Activated T-helper 1 cell treated with anti-CD3 and anti-CD28 coated beads, Interleukin-12 subunit alpha, Interleukin-12 subunit beta, Interleukin-2, Interleukin-4 antibody, amounts not matched to agents 30 ng/mL and 10 ng/mL and 1 ng/mL, durations not matched to agents 14 hours and 24 hours and 36 hours (primary cell): ENCODE data around the gene VENTX. TPM values are rescaled to one million over a fixed set of nuclear protein-coding genes. Genes with fewer than 3 reads are reported as not detected.

Experiments
- DNase-seq: peaks from one replicate; pipeline ENCODE4 v3.0.0; 2021; ENCODE audit warnings: low spot score
- H3K27ac Mint-ChIP-seq: one replicate; pipeline ENCODE4 v1.8.0; 2021; ENCODE audit warnings: mild to moderate bottlenecking, mixed read lengths
- H3K27me3 Mint-ChIP-seq: one replicate; pipeline ENCODE4 v1.8.0; 2022; ENCODE audit warnings: mild to moderate bottlenecking, moderate library complexity, mixed read lengths; ENCODE audit not compliant: insufficient read depth
- H3K36me3 Mint-ChIP-seq: one replicate; pipeline ENCODE4 v1.8.0; 2021; ENCODE audit warnings: low read depth, mixed read lengths
- H3K4me1 Mint-ChIP-seq: one replicate; pipeline ENCODE4 v1.8.0; 2021; ENCODE audit warnings: low read depth, mixed read lengths
- H3K4me3 Mint-ChIP-seq: one replicate; pipeline ENCODE4 v1.8.0; 2021; ENCODE audit warnings: mild to moderate bottlenecking, moderate library complexity, mixed read lengths
- H3K9me3 Mint-ChIP-seq: one replicate; pipeline ENCODE4 v1.8.0; 2021; ENCODE audit warnings: mixed read lengths
- intact Hi-C: fragments of 100-400 bp; cut with micrococcal nuclease; formaldehyde crosslinking; loops from one replicate; pipeline ENCODE4 v1.15.1; 2024
- total RNA-seq: library from RNA; stranded (reverse); gene quantifications from 2 replicates; pipeline ENCODE4 v1.2.3, GENCODE V29; 2022

Gene VENTX
- total RNA-seq, 1 donor from 2014 or later: not detected

- no peak for DNase-seq
- intact Hi-C loops: no loop called here
- no peaks in the 10 kb centered on the region for H3K9me3 Mint-ChIP-seq
- peaks cover 6% of the 10 kb centered on the region for H3K27me3 Mint-ChIP-seq
- no peaks in the 10 kb centered on the region for H3K4me1 Mint-ChIP-seq
- no peak overlapping the region for H3K4me3 Mint-ChIP-seq
- H3K27ac Mint-ChIP-seq: no peak overlapping the region
- H3K36me3 Mint-ChIP-seq: no peaks in the 10 kb centered on the region
Measured at GRCh38 chr10:133198206-133198605, 39.4 kb upstream of the VENTX start.

GRCh38 chr10:133198621-133199487 lies 38.8 kb upstream of the VENTX start:
- no peaks in the 10 kb centered on the region for H3K36me3 Mint-ChIP-seq
- H3K27me3 Mint-ChIP-seq: peaks cover 3% of the 10 kb centered on the region
- no peak overlapping the region for H3K27ac Mint-ChIP-seq
- H3K9me3 Mint-ChIP-seq: no peaks in the 10 kb centered on the region
- DNase-seq: no peak
- no peaks in the 10 kb centered on the region for H3K4me1 Mint-ChIP-seq
- no peak overlapping the region for H3K4me3 Mint-ChIP-seq
- intact Hi-C loops: no loop called here

- intact Hi-C loops: no loop called here
- Mint-ChIP-seq H3K36me3 (no peaks in the 10 kb centered on the region), H3K4me1 (no peaks in the 10 kb centered on the region), H3K4me3 (no peak overlapping the region), H3K9me3 (no peaks in the 10 kb centered on the region), H3K27me3 (no peaks in the 10 kb centered on the region), H3K27ac (no peak overlapping the region)
- no peak for DNase-seq
Measured at GRCh38 chr10:133199488-133199885, 38.2 kb upstream of the VENTX start.

GRCh38 chr10:133199992-133200611 lies 37.6 kb upstream of the VENTX start:
- H3K4me3 Mint-ChIP-seq: no peak overlapping the region
- H3K27ac Mint-ChIP-seq: no peak overlapping the region
- no peaks in the 10 kb centered on the region for H3K27me3 Mint-ChIP-seq
- DNase-seq: no peak
- no peaks in the 10 kb centered on the region for H3K9me3 Mint-ChIP-seq
- no peaks in the 10 kb centered on the region for H3K36me3 Mint-ChIP-seq
- intact Hi-C loops: no loop called here
- no peaks in the 10 kb centered on the region for H3K4me1 Mint-ChIP-seq

GRCh38 chr10:133200621-133201031 lies 37.0 kb upstream of the VENTX start:
- no peak overlapping the region for H3K4me3 Mint-ChIP-seq
- H3K9me3 Mint-ChIP-seq: no peaks in the 10 kb centered on the region
- no peak overlapping the region for H3K27ac Mint-ChIP-seq
- no peaks in the 10 kb centered on the region for H3K27me3 Mint-ChIP-seq
- intact Hi-C loops: no loop called here
- DNase-seq: no peak
- H3K36me3 Mint-ChIP-seq: no peaks in the 10 kb centered on the region
- no peaks in the 10 kb centered on the region for H3K4me1 Mint-ChIP-seq

GRCh38 chr10:133201151-133201947 lies 36.3 kb upstream of the VENTX start:
- no peaks in the 10 kb centered on the region for H3K4me1 Mint-ChIP-seq
- H3K27ac Mint-ChIP-seq: no peak overlapping the region
- no peaks in the 10 kb centered on the region for H3K36me3 Mint-ChIP-seq
- H3K27me3 Mint-ChIP-seq: no peaks in the 10 kb centered on the region
- H3K4me3 Mint-ChIP-seq: no peak overlapping the region
- no peak for DNase-seq
- intact Hi-C loops: no loop called here
- no peaks in the 10 kb centered on the region for H3K9me3 Mint-ChIP-seq

- Mint-ChIP-seq H3K9me3 (no peaks in the 10 kb centered on the region), H3K27me3 (no peaks in the 10 kb centered on the region), H3K4me3 (no peak overlapping the region), H3K4me1 (no peaks in the 10 kb centered on the region), H3K27ac (no peak overlapping the region), H3K36me3 (no peaks in the 10 kb centered on the region)
- DNase-seq: no peak
- intact Hi-C loops: no loop called here
Measured at GRCh38 chr10:133201948-133202725, 35.5 kb upstream of the VENTX start.

GRCh38 chr10:133202778-133203651 lies 34.6 kb upstream of the VENTX start:
- DNase-seq: no peak
- intact Hi-C loops: no loop called here
- Mint-ChIP-seq H3K9me3 (no peaks in the 10 kb centered on the region), H3K27me3 (no peaks in the 10 kb centered on the region), H3K4me1 (no peaks in the 10 kb centered on the region), H3K36me3 (no peaks in the 10 kb centered on the region), H3K27ac (no peak overlapping the region), H3K4me3 (no peak overlapping the region)

GRCh38 chr10:133203652-133204195 lies 33.9 kb upstream of the VENTX start:
- H3K4me1 Mint-ChIP-seq: no peaks in the 10 kb centered on the region
- no peaks in the 10 kb centered on the region for H3K9me3 Mint-ChIP-seq
- DNase-seq: no peak
- H3K36me3 Mint-ChIP-seq: no peaks in the 10 kb centered on the region
- H3K27me3 Mint-ChIP-seq: no peaks in the 10 kb centered on the region
- H3K4me3 Mint-ChIP-seq: no peak overlapping the region
- intact Hi-C loops: no loop called here
- no peak overlapping the region for H3K27ac Mint-ChIP-seq

- no peak for DNase-seq
- H3K4me1 Mint-ChIP-seq: no peaks in the 10 kb centered on the region
- H3K27ac Mint-ChIP-seq: no peak overlapping the region
- no peaks in the 10 kb centered on the region for H3K9me3 Mint-ChIP-seq
- H3K4me3 Mint-ChIP-seq: no peak overlapping the region
- H3K27me3 Mint-ChIP-seq: no peaks in the 10 kb centered on the region
- H3K36me3 Mint-ChIP-seq: no peaks in the 10 kb centered on the region
- intact Hi-C loops: no loop called here
Measured at GRCh38 chr10:133204226-133205015, 33.2 kb upstream of the VENTX start.

GRCh38 chr10:133205146-133205545 lies 32.5 kb upstream of the VENTX start:
- no peak overlapping the region for H3K4me3 Mint-ChIP-seq
- H3K27me3 Mint-ChIP-seq: no peaks in the 10 kb centered on the region
- no peaks in the 10 kb centered on the region for H3K9me3 Mint-ChIP-seq
- intact Hi-C loops: no loop called here
- DNase-seq: no peak
- no peaks in the 10 kb centered on the region for H3K4me1 Mint-ChIP-seq
- H3K27ac Mint-ChIP-seq: no peak overlapping the region
- no peaks in the 10 kb centered on the region for H3K36me3 Mint-ChIP-seq
